Fibroblast of the aortic adventitia (primary cell): ENCODE data around the gene SCMH1. TPM values are rescaled to one million over a fixed set of nuclear protein-coding genes. Genes with fewer than 3 reads are reported as not detected.

Experiments
- DNase-seq: peaks from one replicate; pipeline ENCODE4 v3.0.0-alpha.2; 2010; ENCODE audit warnings: low read depth
- H3K4me3 ChIP-seq: 2 replicates; pipeline ENCODE4 v1.5.1; 2011; ENCODE audit warnings: low read depth, mild to moderate bottlenecking, control low read depth, low read length, moderate library complexity
- total RNA-seq: library from RNA; depleted of rRNA; stranded (reverse); fragments of >200 nt; gene quantifications from 2 replicates; pipeline ENCODE4 v1.2.3, GENCODE V29; 2012; ENCODE audit warnings: low replicate concordance
- TF ChIP-seq, protein P1 (sequence below): IDR thresholded peaks from 2 replicates; pipeline ENCODE4 v1.5.1; 2011; ENCODE audit warnings: mild to moderate bottlenecking, low read length, control low read depth, inconsistent platforms; ENCODE audit not compliant: insufficient read depth

The SCMH1 gene
- total RNA-seq, 1 donor = 12.1 TPM

- TF ChIP-seq, protein P1, sequence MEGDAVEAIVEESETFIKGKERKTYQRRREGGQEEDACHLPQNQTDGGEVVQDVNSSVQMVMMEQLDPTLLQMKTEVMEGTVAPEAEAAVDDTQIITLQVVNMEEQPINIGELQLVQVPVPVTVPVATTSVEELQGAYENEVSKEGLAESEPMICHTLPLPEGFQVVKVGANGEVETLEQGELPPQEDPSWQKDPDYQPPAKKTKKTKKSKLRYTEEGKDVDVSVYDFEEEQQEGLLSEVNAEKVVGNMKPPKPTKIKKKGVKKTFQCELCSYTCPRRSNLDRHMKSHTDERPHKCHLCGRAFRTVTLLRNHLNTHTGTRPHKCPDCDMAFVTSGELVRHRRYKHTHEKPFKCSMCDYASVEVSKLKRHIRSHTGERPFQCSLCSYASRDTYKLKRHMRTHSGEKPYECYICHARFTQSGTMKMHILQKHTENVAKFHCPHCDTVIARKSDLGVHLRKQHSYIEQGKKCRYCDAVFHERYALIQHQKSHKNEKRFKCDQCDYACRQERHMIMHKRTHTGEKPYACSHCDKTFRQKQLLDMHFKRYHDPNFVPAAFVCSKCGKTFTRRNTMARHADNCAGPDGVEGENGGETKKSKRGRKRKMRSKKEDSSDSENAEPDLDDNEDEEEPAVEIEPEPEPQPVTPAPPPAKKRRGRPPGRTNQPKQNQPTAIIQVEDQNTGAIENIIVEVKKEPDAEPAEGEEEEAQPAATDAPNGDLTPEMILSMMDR = no peak
- no peak overlapping the region for H3K4me3 ChIP-seq
- DNase-seq = no peak
These were observed 143.2 kb downstream of the SCMH1 start for GRCh38 chr1:41098730-41099460.

GRCh38 chr1:41097105-41097504 is 145.0 kb downstream of the SCMH1 start:
- TF ChIP-seq, protein P1 = no peak
- H3K4me3 ChIP-seq = no peak overlapping the region
- peak; percentile 44 for DNase-seq

DNA sequence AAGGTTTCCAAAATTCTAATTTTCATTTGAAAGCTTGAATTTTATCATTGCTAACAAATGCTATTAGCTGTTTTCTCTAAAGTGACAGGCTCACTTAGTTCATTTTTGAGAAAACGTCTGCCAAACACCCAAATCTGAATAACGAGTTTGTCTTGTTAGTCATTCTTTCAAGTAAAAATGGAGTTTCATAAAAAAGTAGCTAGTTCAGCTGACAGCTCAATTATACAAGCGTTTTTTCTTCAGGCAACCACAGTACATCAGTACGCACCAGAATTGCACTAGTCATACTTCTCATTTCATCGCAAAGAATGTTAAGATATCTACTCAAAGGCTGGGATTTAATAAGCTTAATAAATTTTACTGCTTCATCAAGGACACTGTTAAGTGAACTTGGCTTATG is 148.3 kb downstream of the SCMH1 start:
- no peak overlapping the region for H3K4me3 ChIP-seq
- DNase-seq = no peak
- TF ChIP-seq, protein P1 = no peak

DNA sequence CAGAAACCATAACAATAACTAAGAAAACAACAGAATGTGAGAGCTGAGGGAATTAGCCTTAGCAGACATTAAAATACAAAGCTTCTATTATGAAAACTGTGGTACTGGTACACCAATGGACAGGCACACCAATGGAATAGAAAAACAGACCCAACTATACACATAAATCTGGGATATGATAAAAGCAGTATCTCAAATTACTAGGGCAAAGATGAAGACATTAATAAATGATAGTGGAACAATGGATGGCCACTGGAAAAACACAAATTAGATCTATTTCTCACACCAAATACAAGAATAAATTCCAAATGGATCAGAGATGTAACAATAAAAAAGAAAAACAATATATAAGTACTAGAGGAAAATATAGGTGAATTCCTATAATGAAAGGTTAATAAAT is 155.2 kb downstream of the SCMH1 start:
- H3K4me3 ChIP-seq = no peak overlapping the region
- no peak for DNase-seq
- TF ChIP-seq, protein P1 = no peak

DNA sequence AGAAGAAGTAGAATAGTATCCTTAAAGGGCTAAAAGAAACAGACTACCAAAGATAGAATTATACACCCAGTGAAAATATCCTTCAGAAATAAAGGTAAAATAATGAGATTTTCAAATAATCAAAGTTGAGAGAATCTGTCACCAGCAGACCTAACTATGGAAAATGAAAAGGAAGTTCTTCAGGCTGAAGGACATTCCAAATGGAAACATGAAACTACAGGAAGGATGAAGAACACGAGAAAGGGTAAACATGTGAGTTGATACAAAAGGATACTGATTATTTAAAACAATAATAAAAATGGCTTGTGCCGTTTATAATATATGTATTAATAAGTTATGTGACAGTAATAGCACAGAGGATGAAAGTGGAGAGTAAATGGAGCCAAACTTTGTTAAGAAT is 163.5 kb downstream of the SCMH1 start:
- TF ChIP-seq, protein P1 = no peak
- DNase-seq = no peak

DNA sequence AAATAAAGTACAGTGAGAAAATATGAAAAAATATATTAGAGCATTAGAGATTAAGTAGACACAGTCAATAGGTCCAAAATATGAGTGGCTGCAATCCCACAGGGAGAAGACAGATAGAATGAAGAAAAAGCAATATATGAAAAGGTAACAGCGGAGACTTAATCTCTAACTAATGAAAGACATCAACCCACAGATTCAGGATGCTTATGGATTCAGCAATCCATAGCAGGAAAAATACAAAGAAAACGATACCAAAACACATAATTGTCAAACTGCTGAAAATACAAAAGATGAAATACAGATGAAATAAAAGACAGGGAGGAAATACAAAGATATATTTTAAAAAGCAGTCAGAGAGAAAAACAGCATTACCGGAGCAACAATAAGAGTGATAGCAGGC is 163.9 kb downstream of the SCMH1 start:
- no peak for DNase-seq
- TF ChIP-seq, protein P1 = no peak
- H3K4me3 ChIP-seq = no peak overlapping the region

More for the DNA sequence above, 163.5 kb downstream of the SCMH1 start:
- no peak overlapping the region for H3K4me3 ChIP-seq

- no peak overlapping the region for H3K4me3 ChIP-seq
- DNase-seq = peak; percentile 55
- TF ChIP-seq, protein P1 = no peak
These were observed 168.1 kb downstream of the SCMH1 start for GRCh38 chr1:41073971-41074370.
